GM21576 (cell line): Measurements from ENCODE around the gene CLRN3.

Source experiments
- ATAC-seq: cut with Tn5 transposase; IDR thresholded peaks from one replicate; pipeline ENCODE4 v1.9.1; 2021; ENCODE audit warnings: mild to moderate bottlenecking, moderate library complexity; ENCODE audit not compliant: unreplicated experiment

The CLRN3 gene

GRCh38 chr10:127903789-127904188, 11.0 kb upstream of the CLRN3 start:
- ATAC-seq = no peak

GRCh38 chr10:127899766-127900387, 7.1 kb upstream of the CLRN3 start:
- no peak for ATAC-seq

- ATAC-seq = no peak
These were observed 4.4 kb upstream of the CLRN3 start for GRCh38 chr10:127897177-127897576.

GRCh38 chr10:127896590-127896989, 3.8 kb upstream of the CLRN3 start:
- ATAC-seq = no peak

- ATAC-seq = no peak
These were observed 1.4 kb upstream of the CLRN3 start for GRCh38 chr10:127894146-127894545.

- ATAC-seq = no peak
These were observed 1.9 kb downstream of the CLRN3 start for GRCh38 chr10:127890832-127891334.

GRCh38 chr10:127890216-127890615, 2.5 kb downstream of the CLRN3 start:
- ATAC-seq = no peak

- no peak for ATAC-seq
These were observed 3.0 kb downstream of the CLRN3 start for GRCh38 chr10:127889605-127890195.

- ATAC-seq = no peak
These were observed 4.0 kb downstream of the CLRN3 start for GRCh38 chr10:127888521-127889312.

GRCh38 chr10:127887541-127888415, 5.0 kb downstream of the CLRN3 start:
- no peak for ATAC-seq

GRCh38 chr10:127886371-127887051, 6.2 kb downstream of the CLRN3 start:
- no peak for ATAC-seq

GRCh38 chr10:127884501-127884900, 8.2 kb downstream of the CLRN3 start:
- no peak for ATAC-seq

- ATAC-seq = no peak
These were observed 9.2 kb downstream of the CLRN3 start for GRCh38 chr10:127883516-127883915.

- ATAC-seq = no peak
These were observed 9.8 kb downstream of the CLRN3 start for GRCh38 chr10:127882801-127883459.

GRCh38 chr10:127882391-127882790, 10.3 kb downstream of the CLRN3 start:
- ATAC-seq = no peak

- ATAC-seq = no peak
These were observed 11.5 kb downstream of the CLRN3 start for GRCh38 chr10:127881262-127881661.

GRCh38 chr10:127880557-127880956, 12.2 kb downstream of the CLRN3 start:
- ATAC-seq = peak; percentile 44

GRCh38 chr10:127878475-127879055, 14.2 kb downstream of the CLRN3 start:
- no peak for ATAC-seq

- no peak for ATAC-seq
These were observed 15.0 kb downstream of the CLRN3 start for GRCh38 chr10:127877699-127878098.
